ENCODE results near the gene UXS1. TPM values are rescaled to one million over a fixed set of nuclear protein-coding genes. Genes with fewer than 3 reads are reported as not detected.

The UXS1 gene
- total and polyA plus RNA-seq, 4 donors, result 59.8 to 80.9 (median 79.8) TPM

GRCh38 chr2:106129150-106129549 lies 65.0 kb downstream of the UXS1 start:
- no CpG with 5 or more reads among the region's 2 CpGs for WGBS (ENCODE audit: insufficient coverage)
- Histone ChIP-seq H3K4me1 (ENCODE audit: control insufficient read depth, insufficient read depth, low read length) (peaks cover 3% of the 10 kb centered on the region), H3K9me3 (ENCODE audit: control insufficient read depth, insufficient read depth, low read length) (no peaks in the 10 kb centered on the region), H3K27ac (ENCODE audit: low read depth, low read length) (no peak overlapping the region), H3K36me3 (ENCODE audit: control insufficient read depth, insufficient read depth, low read length) (peaks cover 17% of the 10 kb centered on the region), H3K4me3 (ENCODE audit: low read depth, low read length) (no peak overlapping the region), H3K27me3 (ENCODE audit: control insufficient read depth, insufficient read depth, low read length) (no peaks in the 10 kb centered on the region)
- DNase-seq (ENCODE audit: low read depth in 4 of 6, low spot score in 6 of 6), result no peak

DNA sequence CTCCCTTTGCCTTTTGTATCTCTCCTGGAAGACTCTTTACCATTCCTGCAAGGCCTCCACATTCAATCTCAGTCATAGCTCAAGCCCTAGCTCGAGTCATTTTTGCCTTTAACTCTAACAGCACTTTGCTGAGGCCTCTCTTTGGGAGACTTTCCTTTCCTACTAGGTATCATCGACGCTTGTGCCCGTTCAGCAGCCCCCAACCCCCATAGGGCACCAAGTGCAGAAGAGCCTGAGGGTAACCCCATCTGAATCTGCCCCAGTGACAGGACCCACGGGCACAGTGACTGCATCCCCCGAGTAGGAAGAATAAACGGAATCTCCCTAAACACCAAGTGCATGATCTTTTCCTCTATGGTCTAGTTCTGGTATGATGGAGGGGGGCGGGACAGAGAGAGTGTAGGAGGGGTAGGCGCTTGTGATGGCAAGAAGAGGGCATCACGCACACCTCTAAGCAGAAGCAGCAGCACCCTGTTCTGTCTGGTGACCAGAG lies 66.3 kb downstream of the UXS1 start:
- no peaks in the 10 kb centered on the region for H3K9me3 ChIP-seq (ENCODE audit: control insufficient read depth, insufficient read depth, low read length)
- DNase-seq (ENCODE audit: low read depth in 4 of 6, low spot score in 6 of 6), result no peak
- 100% methylated on average over 5 of the region's 10 CpGs for WGBS (ENCODE audit: insufficient coverage)
- no peak overlapping the region for H3K4me3 ChIP-seq (ENCODE audit: low read depth, low read length)
- peaks cover 3% of the 10 kb centered on the region for H3K4me1 ChIP-seq (ENCODE audit: control insufficient read depth, insufficient read depth, low read length)
- peaks cover 17% of the 10 kb centered on the region for H3K36me3 ChIP-seq (ENCODE audit: control insufficient read depth, insufficient read depth, low read length)
- no peaks in the 10 kb centered on the region for H3K27me3 ChIP-seq (ENCODE audit: control insufficient read depth, insufficient read depth, low read length)
- H3K27ac ChIP-seq (ENCODE audit: low read depth, low read length), result no peak overlapping the region

DNA sequence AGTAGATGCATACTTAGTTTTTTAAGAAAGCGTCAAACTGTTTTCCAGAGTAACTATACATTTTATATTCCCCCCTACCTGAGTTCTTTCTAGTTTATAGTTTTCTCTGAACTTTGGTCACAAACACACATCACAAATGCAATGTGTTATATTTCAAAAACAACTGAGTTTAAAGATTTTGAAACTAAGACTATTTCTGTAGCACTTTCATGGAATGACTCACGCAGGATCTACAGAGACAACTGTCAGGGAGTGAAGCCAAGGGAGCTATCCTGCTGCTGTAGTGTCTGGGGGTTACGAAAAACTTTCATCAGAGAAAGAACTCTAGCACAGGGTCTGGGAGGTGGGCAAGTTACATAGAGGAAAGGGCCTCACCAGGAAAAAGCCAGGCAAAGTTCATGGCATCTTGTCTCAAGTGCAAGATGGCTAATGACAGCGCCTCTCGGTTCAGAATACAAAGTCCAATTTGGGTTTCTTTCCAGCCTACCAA lies 66.8 kb downstream of the UXS1 start:
- Histone ChIP-seq H3K4me1 (ENCODE audit: control insufficient read depth, insufficient read depth, low read length) (peaks cover 3% of the 10 kb centered on the region), H3K36me3 (ENCODE audit: control insufficient read depth, insufficient read depth, low read length) (peaks cover 17% of the 10 kb centered on the region), H3K27ac (ENCODE audit: low read depth, low read length) (no peak overlapping the region), H3K9me3 (ENCODE audit: control insufficient read depth, insufficient read depth, low read length) (no peaks in the 10 kb centered on the region), H3K4me3 (ENCODE audit: low read depth, low read length) (no peak overlapping the region), H3K27me3 (ENCODE audit: control insufficient read depth, insufficient read depth, low read length) (no peaks in the 10 kb centered on the region)
- 89% methylated on average over 5 of the region's 5 CpGs for WGBS (ENCODE audit: insufficient coverage)
- no peak for DNase-seq (ENCODE audit: low read depth in 4 of 6, low spot score in 6 of 6)

GRCh38 chr2:106126705-106127281 lies 67.3 kb downstream of the UXS1 start:
- WGBS (ENCODE audit: insufficient coverage), result 100% methylated on average over 1 of the region's 5 CpGs
- Histone ChIP-seq H3K27ac (ENCODE audit: low read depth, low read length) (no peak overlapping the region), H3K27me3 (ENCODE audit: control insufficient read depth, insufficient read depth, low read length) (no peaks in the 10 kb centered on the region), H3K4me1 (ENCODE audit: control insufficient read depth, insufficient read depth, low read length) (peaks cover 4% of the 10 kb centered on the region), H3K4me3 (ENCODE audit: low read depth, low read length) (no peak overlapping the region), H3K36me3 (ENCODE audit: control insufficient read depth, insufficient read depth, low read length) (peaks cover 19% of the 10 kb centered on the region), H3K9me3 (ENCODE audit: control insufficient read depth, insufficient read depth, low read length) (no peaks in the 10 kb centered on the region)
- no peak for DNase-seq (ENCODE audit: low read depth in 4 of 6, low spot score in 6 of 6)

DNA sequence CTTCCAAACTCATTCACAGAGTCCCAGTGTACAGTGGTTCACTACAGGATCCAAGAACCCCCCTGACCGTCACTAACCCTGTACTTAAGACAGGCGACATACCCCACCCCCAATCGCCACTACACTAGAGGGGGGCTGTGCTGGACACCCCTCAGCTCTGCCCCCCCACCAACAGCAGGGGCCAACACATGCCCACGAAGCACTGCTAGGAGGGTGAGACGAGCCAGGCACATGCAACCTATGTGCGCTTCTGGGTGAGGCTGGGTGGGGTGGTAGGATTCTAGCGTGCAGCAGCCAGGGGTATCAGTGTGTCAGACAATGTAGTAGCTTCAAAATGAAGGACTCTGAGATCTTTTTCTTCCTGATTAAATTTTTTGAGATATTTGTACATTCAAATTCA lies 67.8 kb downstream of the UXS1 start:
- Histone ChIP-seq H3K27ac (ENCODE audit: low read depth, low read length) (no peak overlapping the region), H3K9me3 (ENCODE audit: control insufficient read depth, insufficient read depth, low read length) (no peaks in the 10 kb centered on the region), H3K4me1 (ENCODE audit: control insufficient read depth, insufficient read depth, low read length) (peaks cover 5% of the 10 kb centered on the region), H3K36me3 (ENCODE audit: control insufficient read depth, insufficient read depth, low read length) (peaks cover 20% of the 10 kb centered on the region), H3K4me3 (ENCODE audit: low read depth, low read length) (no peak overlapping the region), H3K27me3 (ENCODE audit: control insufficient read depth, insufficient read depth, low read length) (no peaks in the 10 kb centered on the region)
- DNase-seq (ENCODE audit: low read depth in 4 of 6, low spot score in 6 of 6), result no peak
- WGBS (ENCODE audit: insufficient coverage), result 100% methylated on average over 3 of the region's 7 CpGs

- H3K27ac ChIP-seq (ENCODE audit: low read depth, low read length), result no peak overlapping the region
- H3K4me3 ChIP-seq (ENCODE audit: low read depth, low read length), result no peak overlapping the region
- DNase-seq (ENCODE audit: low read depth in 4 of 6, low spot score in 6 of 6), result no peak
- H3K9me3 ChIP-seq (ENCODE audit: control insufficient read depth, insufficient read depth, low read length), result no peaks in the 10 kb centered on the region
- peaks cover 22% of the 10 kb centered on the region for H3K36me3 ChIP-seq (ENCODE audit: control insufficient read depth, insufficient read depth, low read length)
- WGBS (ENCODE audit: insufficient coverage), result 91% methylated on average over 6 of the region's 7 CpGs
- H3K27me3 ChIP-seq (ENCODE audit: control insufficient read depth, insufficient read depth, low read length), result no peaks in the 10 kb centered on the region
- peaks cover 3% of the 10 kb centered on the region for H3K4me1 ChIP-seq (ENCODE audit: control insufficient read depth, insufficient read depth, low read length)
These were observed 69.1 kb downstream of the UXS1 start for GRCh38 chr2:106124905-106125549.

DNA sequence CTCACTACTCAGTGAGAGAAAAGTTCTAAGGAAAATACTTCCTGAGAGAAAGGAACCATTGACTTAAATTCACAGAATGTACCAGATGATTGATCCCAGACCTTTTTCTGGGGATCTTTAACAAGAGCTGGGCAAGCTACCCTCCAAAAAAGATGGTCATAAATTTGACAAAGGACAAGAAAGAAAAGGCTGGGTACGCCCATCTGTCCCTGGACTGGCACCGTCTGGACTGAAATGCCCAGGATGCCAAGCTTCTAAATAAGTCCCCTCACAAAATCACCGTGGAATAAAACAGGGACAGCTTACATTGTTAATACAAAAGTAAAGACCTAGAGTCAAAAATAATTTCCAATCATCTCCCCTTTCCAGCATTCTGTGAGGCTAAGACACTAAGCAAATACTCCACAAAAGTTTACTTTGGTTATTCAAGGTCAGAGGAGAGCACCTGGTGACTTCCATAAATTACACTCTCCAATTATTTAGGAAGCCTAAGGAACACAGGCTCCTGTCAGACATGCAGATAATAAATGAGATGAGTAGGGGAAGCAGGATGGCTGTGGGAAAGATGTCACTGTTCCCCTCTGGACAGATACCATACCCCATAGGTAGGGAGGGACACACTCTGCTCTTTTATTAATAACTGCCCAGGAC lies 69.9 kb downstream of the UXS1 start:
- peak in 2 of 6 donors; percentile 55 to 73 for DNase-seq (ENCODE audit: low read depth in 4 of 6, low spot score in 6 of 6)
- 40% methylated on average over 2 of the region's 3 CpGs for WGBS (ENCODE audit: insufficient coverage)
- no peaks in the 10 kb centered on the region for H3K9me3 ChIP-seq (ENCODE audit: control insufficient read depth, insufficient read depth, low read length)
- H3K27ac ChIP-seq (ENCODE audit: low read depth, low read length), result peak overlapping the region; percentile 55
- no peak overlapping the region for H3K4me3 ChIP-seq (ENCODE audit: low read depth, low read length)
- peaks cover 24% of the 10 kb centered on the region for H3K36me3 ChIP-seq (ENCODE audit: control insufficient read depth, insufficient read depth, low read length)
- peaks cover 6% of the 10 kb centered on the region for H3K4me1 ChIP-seq (ENCODE audit: control insufficient read depth, insufficient read depth, low read length)
- no peaks in the 10 kb centered on the region for H3K27me3 ChIP-seq (ENCODE audit: control insufficient read depth, insufficient read depth, low read length)

DNA sequence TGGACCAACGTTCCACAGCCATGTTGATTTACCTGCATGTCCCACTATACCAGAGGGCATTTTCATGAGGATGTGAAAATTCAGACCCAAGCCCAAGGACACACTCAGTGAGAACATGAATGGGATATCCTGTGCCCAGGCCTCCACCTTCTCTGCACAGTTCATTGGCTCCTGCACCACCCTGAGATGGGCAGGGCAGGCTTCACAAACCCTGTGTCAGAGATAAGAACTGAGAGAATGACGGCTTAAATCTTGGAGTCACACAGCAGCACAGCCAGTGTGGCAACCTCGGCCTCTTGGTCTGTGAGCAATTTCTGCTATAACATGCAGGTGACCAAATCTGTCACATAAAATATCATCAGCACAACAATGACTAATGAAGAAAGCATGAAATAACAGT lies 71.9 kb downstream of the UXS1 start:
- WGBS (ENCODE audit: insufficient coverage), result 92% methylated on average over 2 of the region's 3 CpGs
- H3K27me3 ChIP-seq (ENCODE audit: control insufficient read depth, insufficient read depth, low read length), result no peaks in the 10 kb centered on the region
- peaks cover 22% of the 10 kb centered on the region for H3K36me3 ChIP-seq (ENCODE audit: control insufficient read depth, insufficient read depth, low read length)
- H3K27ac ChIP-seq (ENCODE audit: low read depth, low read length), result no peak overlapping the region
- H3K4me3 ChIP-seq (ENCODE audit: low read depth, low read length), result no peak overlapping the region
- H3K9me3 ChIP-seq (ENCODE audit: control insufficient read depth, insufficient read depth, low read length), result no peaks in the 10 kb centered on the region
- H3K4me1 ChIP-seq (ENCODE audit: control insufficient read depth, insufficient read depth, low read length), result peaks cover 18% of the 10 kb centered on the region
- DNase-seq (ENCODE audit: low read depth in 4 of 6, low spot score in 6 of 6), result no peak

DNA sequence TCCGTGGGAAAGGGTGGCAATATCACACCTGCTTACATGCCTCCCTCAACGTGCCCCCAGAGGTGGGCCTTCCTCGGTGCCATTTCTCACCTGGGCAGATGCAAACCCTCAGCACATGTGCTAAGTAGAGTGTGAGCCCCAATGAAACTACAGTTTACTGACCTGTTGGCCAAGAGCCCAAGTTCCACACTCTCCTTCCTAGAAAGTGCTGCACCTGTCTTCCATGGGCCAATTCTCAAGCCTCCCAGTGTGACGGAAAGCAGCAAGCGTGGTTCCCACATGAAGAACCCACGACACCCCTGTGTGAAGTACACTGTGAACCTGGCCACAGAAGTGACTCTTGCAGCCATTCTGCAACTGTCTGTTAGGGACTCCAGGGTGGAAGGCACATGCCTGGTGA lies 73.7 kb downstream of the UXS1 start:
- Histone ChIP-seq H3K4me3 (ENCODE audit: low read depth, low read length) (no peak overlapping the region), H3K27ac (ENCODE audit: low read depth, low read length) (no peak overlapping the region), H3K27me3 (ENCODE audit: control insufficient read depth, insufficient read depth, low read length) (no peaks in the 10 kb centered on the region), H3K36me3 (ENCODE audit: control insufficient read depth, insufficient read depth, low read length) (peaks cover 21% of the 10 kb centered on the region), H3K9me3 (ENCODE audit: control insufficient read depth, insufficient read depth, low read length) (no peaks in the 10 kb centered on the region), H3K4me1 (ENCODE audit: control insufficient read depth, insufficient read depth, low read length) (peaks cover 18% of the 10 kb centered on the region)
- 89% methylated on average over 6 of the region's 6 CpGs for WGBS (ENCODE audit: insufficient coverage)
- DNase-seq (ENCODE audit: low read depth in 4 of 6, low spot score in 6 of 6), result no peak
